K562 (cell line): ENCODE results near the gene GPR37L1. TPM values are rescaled to one million over a fixed set of nuclear protein-coding genes. Genes with fewer than 3 reads are reported as not detected.

Experiments
- CAMTA2 ChIP-seq: fragments of 250-450 bp; sonication (Bioruptor Pico); conservative IDR thresholded peaks from 2 replicates; pipeline ENCODE4 v1.5.1; 2022
- CC2D1A ChIP-seq: fragments of 450-650 bp; IDR thresholded peaks from 2 replicates; pipeline ENCODE4 v1.6.1; 2017; ENCODE audit warnings: mild to moderate bottlenecking
- CREB5 ChIP-seq: fragments of 250-450 bp; sonication (Bioruptor Pico); IDR thresholded peaks from 2 replicates; pipeline ENCODE4 v1.5.0; 2020; ENCODE audit warnings: mild to moderate bottlenecking
- CXXC5 ChIP-seq: fragments of 250-450 bp; sonication (Bioruptor Pico); IDR thresholded peaks from 2 replicates; pipeline ENCODE4 v1.8.0; 2022; ENCODE audit warnings: inconsistent platforms, mild to moderate bottlenecking, moderate library complexity
- EP400 ChIP-seq: fragments of 450-650 bp; IDR thresholded peaks from 2 replicates; pipeline ENCODE4 v1.6.1; 2017; ENCODE audit warnings: antibody characterized with exemption, mild to moderate bottlenecking, moderate library complexity
- ERF ChIP-seq: fragments of 450-650 bp; formaldehyde crosslinking; IDR thresholded peaks from 2 replicates; pipeline ENCODE4 v1.4.0; 2020; ENCODE audit warnings: mild to moderate bottlenecking, mixed read lengths
- FOXA3 ChIP-seq, 2 experiments: fragments of 450-650 bp in 1 of 2; sonication (generic) in 1 of 2; formaldehyde crosslinking; IDR thresholded peaks in 1 of 2; conservative IDR thresholded peaks in 1 of 2; 2 replicates each; pipeline versions ENCODE4 v1.4.0 to v1.8.0; 2020 to 2022; ENCODE audit warnings: mild to moderate bottlenecking in 2 of 2, missing genetic modification reagents in 1 of 2
- HSF4 ChIP-seq: fragments of 250-450 bp; sonication (Bioruptor Pico); IDR thresholded peaks from 2 replicates; pipeline ENCODE4 v2.1.2; 2022; ENCODE audit warnings: mild to moderate bottlenecking, moderate library complexity, borderline replicate concordance
- IRF2 ChIP-seq: sonication (generic); formaldehyde crosslinking; IDR thresholded peaks from 2 replicates; pipeline ENCODE4 v1.8.1; 2022; ENCODE audit warnings: mild to moderate bottlenecking, missing genetic modification reagents
- JUND ChIP-seq, 2 experiments: IDR thresholded peaks; 2 replicates in 1 of 2; 3 replicates in 1 of 2; pipeline ENCODE4 v1.6.1; 2011; ENCODE audit warnings: borderline replicate concordance in 2 of 2, low read depth in 2 of 2, low read length in 2 of 2, improper control_type of control experiment in 1 of 2, missing biosample characterization in 1 of 2, missing genetic modification characterization in 1 of 2, missing genetic modification reagents in 1 of 2
- KAT7 ChIP-seq: sonication (generic); formaldehyde crosslinking; IDR thresholded peaks from 2 replicates; pipeline ENCODE4 v1.8.0; 2022; ENCODE audit warnings: missing genetic modification reagents, mild to moderate bottlenecking, borderline replicate concordance
- SIN3A ChIP-seq, 2 experiments: fragments of 150-350 bp in 1 of 2; IDR thresholded peaks; 2 replicates each; pipeline ENCODE4 v1.6.1; 2011 to 2016; ENCODE audit warnings: borderline replicate concordance in 2 of 2, low read depth in 2 of 2, low read length in 2 of 2, mild to moderate bottlenecking in 2 of 2, moderate library complexity in 2 of 2; ENCODE audit not compliant: control insufficient read depth in 1 of 2
- TRIM25 ChIP-seq: fragments of 450-650 bp; IDR thresholded peaks from 2 replicates; pipeline ENCODE4 v1.7.0; 2016; ENCODE audit warnings: borderline replicate concordance
- ZBTB12 ChIP-seq: fragments of 250-450 bp; sonication (Bioruptor Pico); IDR thresholded peaks from 2 replicates; pipeline ENCODE4 v1.4.0; 2020
- polyA plus RNA-seq, 8 experiments: library from polyadenylated mRNA; depleted of rRNA in 4 of 8; stranded (reverse) in 5 of 8; unstranded in 3 of 8; fragments of >200 nt; fragmentation: Nextera tagmentation in 2 of 8; fragmentation: Illumina TruSeq in 1 of 8; extraction: Ambion mirVana in 2 of 8; extraction: Trizol in 1 of 8; gene quantifications; 2 replicates each; pipeline versions ENCODE4 v1.2.1 to v1.2.3, GENCODE V29; 2011 to 2014; ENCODE audit warnings: inconsistent platforms in 1 of 8, missing spikeins in 1 of 8
- total RNA-seq, 7 experiments: library from RNA; depleted of rRNA in 6 of 7; stranded (reverse); fragments of >200 nt in 6 of 7; fragmentation: Illumina TruSeq in 2 of 7; extraction: Trizol in 2 of 7; gene quantifications; 2 replicates each; pipeline versions ENCODE4 v1.2.1 to v1.2.3, GENCODE V29; 2011 to 2021; ENCODE audit warnings: low replicate concordance in 1 of 7

GPR37L1 gene
- total and polyA plus RNA-seq, 9 of the 15 experiments (the other 6 are each of a cell fraction or from before 2014, with no cell fraction given), result not detected

- no peak for TF ChIP-seq ZBTB12 (CRISPR knock-in tag)
- no peak for TF ChIP-seq IRF2
- TF ChIP-seq TRIM25, result no peak
- no peak for TF ChIP-seq SIN3A (IDR thresholded peaks at IDR 0.05; ENCODE audit: borderline replicate concordance in 2 of 2, control insufficient read depth in 1 of 2, low read depth in 2 of 2, low read length in 2 of 2)
- no peak for TF ChIP-seq KAT7 (CRISPR knock-in tag)
- 0 out of 2 replicates have a peak, but pooled peaks have one; percentile 54 for TF ChIP-seq CC2D1A
- TF ChIP-seq CAMTA2 (CRISPR knock-in tag), result no peak
- TF ChIP-seq ERF (CRISPR knock-in tag), result 0 out of 2 replicates have a peak, but pooled peaks have one; percentile 41
- TF ChIP-seq HSF4, result no peak
- TF ChIP-seq JUND (IDR thresholded peaks at IDR 0.05; ENCODE audit: borderline replicate concordance, low read depth, low read length), result peak; percentile 36; the same call in 1 of the 2 replicates
- TF ChIP-seq JUND (tag; IDR thresholded peaks at IDR 0.05; ENCODE audit: borderline replicate concordance, low read depth, low read length), result no peak; the same call in 2 of the 3 replicates
- TF ChIP-seq CREB5 (CRISPR knock-in tag), result no peak; the same call in 1 of the 2 replicates
- TF ChIP-seq FOXA3 (CRISPR knock-in tag; conservative IDR thresholded peaks at IDR 0.05 in 1 of 2, IDR thresholded peaks at IDR 0.05 in 1 of 2), result no peak
- TF ChIP-seq EP400, result no peak
- TF ChIP-seq CXXC5 (CRISPR knock-in tag), result 0 out of 2 replicates have a peak, but pooled peaks have one; percentile 29
Observed at GRCh38 chr1:202154766-202155477, 32.2 kb downstream of the GPR37L1 start (continued).
